NK-92 treated with Interleukin-12 subunit alpha and Interleukin-12 subunit beta, amount 100 ng/mL, for 24 hours (cell line): ENCODE measurements around the gene LPCAT3.

Source experiments
- DNase-seq: peaks from one replicate; lab custom pipeline; 2025; lab: John Stamatoyannopoulos, UW

LPCAT3 gene

DNA sequence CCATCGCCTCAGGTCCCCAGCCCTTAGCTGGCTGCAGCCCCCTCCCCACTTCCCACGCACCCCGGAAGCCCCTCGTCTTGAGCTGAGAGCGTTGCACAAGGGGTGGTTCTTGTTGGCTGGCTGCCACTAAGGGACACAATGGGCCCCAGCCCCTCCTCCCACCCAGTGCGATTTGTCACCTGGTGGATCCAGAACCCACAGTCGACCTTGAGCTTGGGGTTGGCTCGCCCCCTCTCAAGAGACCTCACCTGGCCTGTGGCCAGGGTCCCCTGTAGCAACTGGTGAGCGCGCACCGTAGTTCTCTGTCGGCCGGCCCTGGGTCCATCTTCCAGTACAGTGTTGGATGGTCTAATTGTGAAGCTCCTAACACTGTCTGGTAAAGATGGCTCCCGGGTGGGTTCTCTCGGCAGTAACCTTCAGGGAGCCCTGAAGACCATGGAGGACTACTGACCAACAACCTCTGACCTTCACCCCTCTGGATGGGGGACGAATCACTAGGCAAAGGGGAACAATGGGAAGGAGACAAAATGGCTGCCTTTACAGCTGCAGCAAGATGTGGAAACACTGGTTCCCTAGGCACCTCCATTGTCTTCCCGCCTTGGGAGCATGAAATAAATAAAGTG, 54.4 kb downstream of the LPCAT3 start:
- no peak for DNase-seq

DNA sequence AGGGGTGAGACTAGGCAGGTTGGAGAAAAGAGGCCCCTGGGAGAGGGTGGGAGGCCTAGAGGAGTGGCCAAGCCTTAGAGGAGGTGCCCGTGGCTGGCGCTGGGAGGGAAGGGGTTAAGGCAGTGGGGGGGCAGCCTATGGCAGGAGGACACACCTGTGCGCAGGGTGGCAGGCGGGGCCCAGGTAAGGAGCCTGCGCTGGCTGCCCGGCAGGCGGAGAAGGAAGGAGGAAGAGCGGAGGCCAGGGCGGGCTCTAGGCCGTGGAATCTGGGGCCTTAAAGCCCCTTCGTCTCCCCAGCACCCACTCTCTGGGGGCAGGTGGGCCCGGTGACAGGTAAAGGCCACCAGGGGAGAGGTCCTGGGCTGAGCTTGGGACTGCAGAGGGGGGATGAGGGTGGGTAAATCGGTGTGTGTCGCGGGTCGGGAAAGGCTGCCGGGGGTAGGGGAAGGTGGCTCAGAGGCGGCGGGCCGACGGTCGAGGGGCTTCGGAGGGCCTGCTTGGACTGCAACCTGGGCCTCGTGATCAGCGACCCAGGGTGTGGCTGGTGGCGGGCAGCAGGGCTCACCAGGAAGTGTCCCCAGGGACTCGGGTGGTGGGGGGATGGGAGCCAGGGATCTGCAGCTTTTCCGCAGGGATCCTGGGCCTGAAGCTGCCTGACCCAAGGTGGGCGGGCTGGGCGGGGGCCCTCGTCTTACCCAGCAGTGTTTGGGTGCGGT, 55.1 kb downstream of the LPCAT3 start:
- no peak for DNase-seq

DNA sequence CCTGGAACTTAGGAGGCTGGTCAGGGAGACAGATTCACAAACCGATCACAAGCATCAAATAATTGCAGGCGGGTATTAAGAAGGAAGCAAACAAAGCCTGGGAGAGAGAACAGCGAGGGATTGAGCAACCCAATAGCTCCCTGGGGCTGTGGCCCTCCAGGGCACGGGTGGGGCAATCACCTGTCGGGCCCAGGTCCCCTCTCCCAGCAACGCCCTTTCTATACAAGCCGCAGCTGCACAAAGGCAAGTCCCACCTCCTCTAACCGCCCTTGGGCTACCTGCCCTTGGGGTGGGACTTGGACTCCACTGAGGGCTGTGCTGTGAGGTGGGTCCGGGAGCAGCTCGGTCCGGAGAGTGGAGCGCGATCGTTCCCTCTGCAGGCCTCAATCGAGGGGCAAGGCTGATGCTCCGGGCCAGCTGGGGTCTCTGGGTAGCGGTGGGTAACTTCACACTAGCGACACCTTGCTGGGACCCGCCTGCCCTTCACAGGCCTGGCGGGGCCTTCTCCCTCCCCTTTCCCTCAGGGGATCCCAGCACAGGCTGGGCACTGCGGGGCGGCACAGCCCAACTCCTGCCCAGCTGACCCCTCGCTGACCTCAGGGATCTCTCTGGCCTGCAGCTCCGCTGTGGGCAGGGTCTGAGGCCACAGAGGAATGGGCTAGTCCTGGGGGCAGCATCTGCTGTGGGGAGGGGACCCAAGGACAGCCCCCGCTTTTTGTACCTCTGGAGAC, 55.8 kb downstream of the LPCAT3 start:
- no peak for DNase-seq

DNA sequence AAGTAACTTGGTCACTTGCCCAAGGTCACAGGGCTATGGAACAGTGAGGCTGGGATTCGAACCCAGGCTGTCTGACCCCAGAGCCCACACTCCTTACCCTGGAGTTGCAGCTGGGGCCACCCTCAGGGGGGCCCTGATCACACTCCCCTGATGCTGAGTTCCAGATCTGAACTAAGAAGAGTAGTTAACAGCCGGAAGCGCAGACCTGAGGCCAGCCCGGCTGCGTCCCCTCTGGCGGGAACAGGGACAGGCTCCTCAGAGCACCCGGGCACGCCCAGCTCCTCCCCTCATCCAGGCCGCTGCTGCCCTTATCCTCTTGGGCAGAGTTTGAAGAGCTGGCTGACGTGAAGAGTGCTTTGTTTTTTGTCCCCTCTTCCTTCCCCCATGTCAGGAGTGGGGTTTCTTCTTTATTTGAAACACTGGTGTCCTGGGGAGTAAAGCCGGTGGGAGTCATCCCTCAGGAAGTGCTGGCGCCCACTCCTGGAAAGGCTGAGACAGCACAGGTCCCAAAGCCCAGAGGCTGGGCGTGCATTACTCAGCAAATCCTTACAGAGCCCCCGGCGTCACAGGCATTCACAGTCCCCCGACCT, 56.5 kb downstream of the LPCAT3 start:
- no peak for DNase-seq

DNA sequence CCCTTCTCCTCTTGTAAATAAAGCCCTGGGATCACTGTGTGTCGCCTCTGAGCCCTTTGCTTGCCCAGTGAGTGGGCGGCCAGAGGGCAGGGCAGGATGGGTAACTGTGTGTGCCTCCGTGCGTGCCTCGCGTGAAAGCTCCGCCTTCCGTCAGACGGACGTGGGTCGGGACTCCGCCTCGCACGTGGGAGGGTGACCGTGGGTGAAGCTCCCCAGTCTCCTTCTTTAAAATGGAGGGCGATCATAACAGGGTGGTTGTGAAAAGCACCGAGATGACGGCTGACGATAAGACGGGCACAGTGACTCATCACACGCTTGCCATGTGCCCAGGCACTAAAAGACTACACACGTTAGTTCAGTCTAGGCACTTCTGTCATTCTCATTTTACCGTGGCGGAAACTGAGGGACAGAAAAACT, 57.0 kb downstream of the LPCAT3 start:
- DNase-seq, result no peak

DNA sequence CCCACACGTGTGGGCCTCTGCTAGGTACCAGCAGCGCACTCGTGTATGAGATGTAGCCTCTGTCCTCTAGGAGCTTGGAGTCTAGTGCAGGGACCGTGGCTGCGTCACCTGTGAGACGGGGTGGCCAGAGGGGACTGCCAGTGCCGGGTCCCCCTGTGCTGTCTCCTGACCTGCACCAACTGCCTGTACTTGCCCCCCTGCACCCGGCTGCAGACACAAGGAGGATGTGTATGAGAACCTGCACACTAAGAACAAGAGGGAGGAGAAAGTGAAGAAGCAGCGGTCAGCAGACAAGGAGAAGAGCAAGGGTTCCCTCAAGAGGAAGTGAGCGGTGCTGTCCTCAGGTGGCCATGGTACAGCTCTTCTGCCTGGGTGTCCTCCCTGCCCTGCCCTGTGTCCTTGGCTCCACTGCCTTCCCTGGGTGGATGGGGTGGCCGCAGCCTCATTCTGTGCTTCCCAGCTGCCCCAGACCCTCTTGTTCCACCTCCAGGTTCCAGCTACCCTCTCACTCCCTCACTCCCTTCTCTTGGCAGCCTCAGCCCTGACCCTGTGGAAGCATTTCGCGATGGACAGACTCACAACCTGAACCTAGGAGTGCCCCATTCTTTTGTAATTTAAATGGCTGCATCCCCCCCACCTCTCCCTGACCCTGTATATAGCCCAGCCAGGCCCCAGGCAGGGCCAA, 57.5 kb downstream of the LPCAT3 start:
- peak; percentile 26 for DNase-seq

DNA sequence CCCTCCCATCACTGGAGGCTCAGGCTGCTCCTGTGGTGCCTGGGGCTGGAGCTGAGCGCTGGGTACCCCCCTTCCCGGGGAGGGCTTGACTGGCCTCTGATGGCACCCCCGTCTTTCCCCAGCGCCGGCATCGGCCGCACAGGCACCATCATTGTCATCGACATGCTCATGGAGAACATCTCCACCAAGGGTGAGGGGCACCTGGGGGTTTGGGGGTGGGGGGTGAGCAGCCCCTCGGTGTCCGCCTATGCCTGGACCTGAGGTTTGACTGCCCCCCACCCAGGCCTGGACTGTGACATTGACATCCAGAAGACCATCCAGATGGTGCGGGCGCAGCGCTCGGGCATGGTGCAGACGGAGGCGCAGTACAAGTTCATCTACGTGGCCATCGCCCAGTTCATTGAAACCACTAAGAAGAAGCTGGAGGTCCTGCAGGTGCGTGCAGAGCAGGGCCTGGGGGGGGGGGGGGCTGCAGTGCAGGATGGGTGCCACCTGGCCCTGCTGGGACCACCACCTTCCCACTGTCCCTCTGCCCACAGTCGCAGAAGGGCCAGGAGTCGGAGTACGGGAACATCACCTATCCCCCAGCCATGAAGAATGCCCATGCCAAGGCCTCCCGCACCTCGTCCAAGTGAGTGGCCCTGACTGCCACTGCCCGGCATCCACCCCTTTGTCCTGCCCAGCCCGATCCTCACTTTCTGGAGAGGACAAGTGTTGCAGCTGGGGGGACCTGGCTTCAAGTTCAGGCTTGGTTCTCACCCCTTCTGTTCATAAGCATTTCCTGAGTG, 58.3 kb downstream of the LPCAT3 start:
- DNase-seq, result no peak

DNA sequence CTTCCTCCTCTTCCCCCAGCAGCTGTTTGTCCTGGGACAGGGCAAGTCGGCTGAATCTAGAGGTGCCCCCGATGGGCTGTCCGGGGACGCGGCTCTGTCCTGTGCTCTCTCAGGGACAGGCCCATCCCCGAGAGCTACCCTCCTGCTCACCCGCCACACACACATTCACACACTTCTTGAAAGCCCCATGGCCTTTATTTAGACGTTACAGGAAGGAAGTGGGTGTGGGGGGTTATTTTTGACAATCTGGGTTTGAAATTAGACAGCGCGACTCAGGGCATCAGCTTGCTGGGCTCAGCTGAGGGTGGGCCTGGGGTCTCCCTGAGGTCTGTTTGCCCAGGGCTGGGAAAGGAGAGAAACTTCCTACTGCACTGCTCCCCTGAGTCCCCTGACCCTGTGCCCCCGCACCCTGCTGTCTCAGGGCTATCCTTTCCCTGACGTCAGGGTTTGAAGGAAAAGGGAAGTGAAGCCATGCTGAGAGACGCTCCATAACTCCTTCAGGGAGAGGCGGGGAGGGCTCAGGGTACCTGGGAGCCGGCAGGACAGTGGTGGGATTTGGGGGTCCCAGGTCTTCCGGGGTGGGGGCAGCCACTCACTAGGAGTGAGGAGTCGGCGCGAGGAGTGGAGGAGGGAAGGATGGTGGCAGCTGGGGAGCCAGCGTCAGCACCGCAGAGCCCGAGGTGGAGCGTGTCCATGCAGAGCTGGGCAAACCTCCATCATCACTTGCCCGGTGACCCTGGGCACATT, 59.0 kb downstream of the LPCAT3 start:
- DNase-seq, result peak; percentile 20

DNA sequence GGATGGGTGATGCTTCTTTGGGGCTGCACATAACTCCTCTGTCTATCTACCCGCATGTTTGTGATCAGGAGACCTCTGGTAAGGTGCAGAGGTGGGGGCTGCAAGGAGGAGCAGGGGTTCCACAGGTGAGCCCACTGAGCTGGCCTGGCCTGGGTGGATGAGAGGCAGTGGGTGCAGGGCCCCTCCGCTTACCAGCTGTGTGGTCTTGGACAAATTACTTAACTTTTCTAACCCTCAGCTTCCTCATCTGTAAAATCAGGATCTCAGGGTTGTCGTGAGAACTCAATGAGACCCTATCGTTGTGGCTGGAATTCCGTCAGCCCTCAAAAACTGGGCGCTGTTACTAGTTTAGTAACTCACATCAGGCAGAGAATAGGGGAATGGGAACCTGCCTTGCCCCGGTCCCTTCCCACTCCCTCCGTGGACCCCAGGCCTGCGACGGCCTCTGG, 59.6 kb downstream of the LPCAT3 start:
- DNase-seq, result no peak

DNA sequence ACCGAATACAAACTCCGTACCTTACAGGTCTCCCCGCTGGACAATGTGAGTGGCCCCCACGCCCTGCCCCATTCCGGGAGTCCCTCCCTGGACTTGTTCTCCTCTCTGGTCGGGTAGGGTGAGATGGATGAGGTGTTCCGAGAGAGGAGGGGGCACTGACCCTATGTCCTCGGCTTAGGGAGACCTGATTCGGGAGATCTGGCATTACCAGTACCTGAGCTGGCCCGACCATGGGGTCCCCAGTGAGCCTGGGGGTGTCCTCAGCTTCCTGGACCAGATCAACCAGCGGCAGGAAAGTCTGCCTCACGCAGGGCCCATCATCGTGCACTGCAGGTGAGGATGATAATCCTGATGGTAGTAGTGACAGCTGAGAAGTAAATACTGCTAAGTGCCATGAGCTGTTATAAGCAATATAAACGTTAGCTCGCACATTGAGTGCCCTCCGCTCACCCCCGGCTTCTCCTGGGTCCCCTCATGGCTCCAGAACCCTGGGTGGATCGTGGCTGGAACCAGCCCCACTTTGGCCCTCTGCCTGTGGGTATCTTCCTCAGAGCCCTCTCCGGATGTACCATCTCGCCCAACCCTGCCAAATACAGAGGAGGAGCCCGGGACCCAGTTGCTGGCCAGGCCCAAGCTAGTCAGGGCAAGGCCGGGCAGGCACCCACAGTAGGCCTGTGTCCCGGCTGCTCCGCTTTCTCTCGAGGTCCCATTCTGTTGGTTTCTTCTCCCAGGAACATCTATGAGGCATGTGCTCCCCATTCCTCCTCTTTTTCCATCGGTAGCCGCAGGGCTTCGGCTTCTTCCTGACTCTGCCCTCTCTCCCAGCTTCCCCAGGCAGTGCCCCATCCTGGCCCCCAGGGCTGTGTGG, 60.3 kb downstream of the LPCAT3 start:
- no peak for DNase-seq

DNA sequence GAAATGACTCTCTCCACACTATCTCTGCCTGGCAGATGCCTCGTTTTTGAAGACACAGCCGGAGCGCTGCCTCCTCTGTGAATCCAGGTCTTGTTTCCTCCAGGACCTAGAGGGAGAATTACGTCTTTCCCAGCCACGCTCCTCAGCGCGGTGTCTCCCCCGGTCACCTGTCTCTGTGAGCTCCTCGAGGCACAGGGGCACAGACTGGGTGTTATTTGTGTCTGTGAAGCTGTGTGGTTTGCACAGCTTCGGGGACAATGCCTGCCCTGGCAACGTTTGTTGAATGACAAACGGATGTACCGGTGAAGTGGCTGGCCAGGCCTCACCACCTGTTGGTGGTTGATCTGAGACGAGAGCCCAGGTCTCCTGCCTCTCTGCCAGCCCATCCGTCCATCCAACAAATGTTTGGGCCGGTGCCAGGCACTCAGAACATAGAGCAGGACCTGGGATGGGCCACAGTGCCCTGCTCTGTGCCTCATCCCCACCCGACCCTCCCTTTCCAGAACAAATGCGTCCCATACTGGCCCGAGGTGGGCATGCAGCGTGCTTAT, 61.0 kb downstream of the LPCAT3 start:
- no peak for DNase-seq

DNA sequence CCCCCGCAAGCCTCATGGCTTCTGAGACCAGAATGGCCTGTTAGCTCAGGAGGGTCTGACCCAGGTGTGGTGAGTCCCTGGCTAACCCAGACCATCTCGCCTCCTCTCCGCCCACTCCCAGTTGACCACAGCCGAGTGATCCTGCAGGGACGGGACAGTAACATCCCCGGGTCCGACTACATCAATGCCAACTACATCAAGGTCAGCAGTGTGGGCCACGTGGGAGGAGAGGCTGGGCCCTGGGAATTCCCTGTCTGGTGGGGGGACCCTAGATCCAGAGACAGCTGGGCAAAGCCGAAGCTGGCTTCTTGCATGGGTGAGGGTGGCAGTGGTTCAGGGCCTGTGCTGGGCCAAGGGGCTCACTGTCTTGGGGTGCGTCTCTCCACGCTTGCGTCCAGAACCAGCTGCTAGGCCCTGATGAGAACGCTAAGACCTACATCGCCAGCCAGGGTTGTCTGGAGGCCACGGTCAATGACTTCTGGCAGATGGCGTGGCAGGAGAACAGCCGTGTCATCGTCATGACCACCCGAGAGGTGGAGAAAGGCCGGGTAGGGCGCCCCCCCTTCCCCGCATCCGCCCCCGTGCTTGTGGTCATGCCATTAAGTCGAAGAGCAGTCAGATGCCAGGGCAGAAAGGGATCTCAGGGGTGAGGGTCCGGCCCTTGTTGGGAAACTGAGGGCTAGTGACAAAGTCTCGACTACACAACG, 62.1 kb downstream of the LPCAT3 start:
- no peak for DNase-seq

DNA sequence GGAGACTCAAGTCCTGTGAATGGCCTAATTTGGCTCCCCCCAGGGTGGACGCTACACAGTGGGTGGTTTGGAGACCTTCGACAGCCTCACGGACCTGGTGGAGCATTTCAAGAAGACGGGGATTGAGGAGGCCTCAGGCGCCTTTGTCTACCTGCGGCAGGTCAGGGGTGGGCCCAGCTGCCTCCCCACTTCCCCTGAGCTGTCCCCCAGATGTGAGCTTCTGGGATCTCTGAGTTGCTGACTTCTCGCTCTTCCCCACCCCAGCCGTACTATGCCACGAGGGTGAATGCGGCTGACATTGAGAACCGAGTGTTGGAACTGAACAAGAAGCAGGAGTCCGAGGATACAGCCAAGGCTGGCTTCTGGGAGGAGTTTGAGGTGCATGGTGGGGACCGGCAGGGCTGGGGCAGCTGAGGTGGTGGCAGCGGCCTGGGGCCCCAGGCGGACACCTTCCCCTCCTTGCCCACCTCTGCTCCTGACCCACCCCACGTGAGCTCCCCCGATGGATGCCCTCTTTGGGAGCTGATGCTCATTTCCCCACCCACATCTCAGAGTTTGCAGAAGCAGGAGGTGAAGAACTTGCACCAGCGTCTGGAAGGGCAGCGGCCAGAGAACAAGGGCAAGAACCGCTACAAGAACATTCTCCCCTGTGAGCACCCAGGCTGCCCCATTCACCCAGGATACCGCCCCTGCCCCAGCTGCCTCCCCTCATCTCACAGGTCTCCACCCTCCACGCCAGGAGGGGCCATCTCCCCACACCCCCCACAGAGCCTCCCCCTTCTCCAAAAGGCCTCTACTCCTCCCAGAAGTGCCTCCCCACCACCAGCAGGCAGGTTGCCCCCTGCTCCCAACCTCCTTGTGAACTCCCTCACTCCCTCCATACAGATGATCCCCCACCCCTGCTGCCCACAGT, 62.9 kb downstream of the LPCAT3 start:
- DNase-seq, result no peak

DNA sequence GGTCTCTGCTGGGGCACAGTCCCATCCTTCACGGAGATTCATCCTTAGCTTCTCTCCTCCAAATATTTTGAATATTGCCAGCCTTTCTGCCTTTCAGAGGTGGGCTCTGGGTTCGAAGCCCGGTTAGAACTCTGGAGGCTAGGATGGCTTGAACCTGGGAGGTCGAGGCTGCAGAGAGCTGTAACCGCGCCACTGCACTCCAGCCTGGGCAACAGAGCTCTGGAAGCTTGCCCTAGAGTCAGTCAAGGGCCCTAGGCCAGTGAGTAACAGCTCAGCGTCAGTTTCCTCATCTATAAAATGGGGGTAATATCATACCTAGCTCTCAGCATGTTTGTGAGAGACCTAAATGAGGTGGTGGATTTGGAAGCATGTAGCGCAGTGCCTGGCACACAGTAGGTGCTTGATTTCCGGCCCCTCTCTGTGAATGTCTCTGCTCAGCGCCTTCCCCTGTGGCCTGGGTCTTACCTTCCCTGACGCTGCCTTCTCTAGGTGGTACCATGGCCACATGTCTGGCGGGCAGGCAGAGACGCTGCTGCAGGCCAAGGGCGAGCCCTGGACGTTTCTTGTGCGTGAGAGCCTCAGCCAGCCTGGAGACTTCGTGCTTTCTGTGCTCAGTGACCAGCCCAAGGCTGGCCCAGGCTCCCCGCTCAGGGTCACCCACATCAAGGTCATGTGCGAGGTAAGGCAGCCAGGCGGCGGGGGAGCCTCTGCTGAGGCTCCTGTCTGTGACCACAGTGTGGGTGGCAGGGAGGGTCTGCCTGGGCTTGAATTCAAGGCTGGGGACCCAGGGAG, 63.8 kb downstream of the LPCAT3 start:
- no peak for DNase-seq

DNA sequence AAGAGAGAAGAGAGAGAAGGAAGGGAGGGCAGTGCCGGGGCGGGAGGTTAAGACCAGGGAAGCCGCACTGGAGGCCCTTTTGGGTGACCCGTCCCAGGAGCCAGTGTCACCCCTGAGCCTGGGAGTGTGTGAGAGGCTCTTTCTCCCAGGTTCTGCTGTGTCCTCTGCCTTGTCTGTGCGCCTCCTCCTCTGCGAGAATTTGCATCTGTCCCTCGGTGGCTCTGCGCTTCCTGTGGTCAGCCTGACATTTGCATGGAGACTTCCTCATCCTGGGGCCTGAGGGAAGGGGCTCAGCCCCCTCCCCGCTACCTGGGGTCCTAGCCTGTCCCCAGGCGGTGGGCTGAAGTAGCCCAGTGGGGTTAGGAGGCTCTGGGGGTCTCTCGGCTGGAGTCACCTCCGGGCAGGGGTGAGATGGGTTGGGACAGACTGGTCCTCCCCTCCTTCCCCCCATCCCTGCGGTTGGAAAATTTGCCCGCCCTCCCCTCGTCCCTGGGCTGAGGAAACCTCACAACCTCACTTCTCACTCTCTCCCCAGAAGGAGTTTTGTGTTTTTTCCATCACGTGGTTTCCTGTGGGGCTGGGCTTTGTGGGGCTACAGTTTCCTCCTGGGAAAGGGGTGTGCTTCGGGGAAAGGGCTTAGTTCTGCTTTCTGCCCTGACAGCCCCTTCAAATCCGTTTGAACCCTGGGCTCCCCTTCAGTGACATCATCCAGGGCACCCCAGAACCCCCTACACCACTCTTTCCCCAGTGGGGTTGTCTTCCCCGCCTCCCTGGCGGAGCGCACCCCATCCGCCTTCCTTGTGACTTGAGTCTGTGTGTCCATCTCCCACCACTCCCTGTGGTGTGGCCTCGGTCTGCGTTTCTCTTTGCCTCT, 64.6 kb downstream of the LPCAT3 start:
- peak; percentile 53 for DNase-seq
